Measurements from ENCODE around the gene TF. TPM values are rescaled to one million over a fixed set of nuclear protein-coding genes. Genes with fewer than 3 reads are reported as not detected.

TF gene
- polyA plus RNA-seq, 3 donors = 0.73 TPM; not detected in 2

GRCh38 chr3:133749427-133750258, 3.5 kb downstream of the TF start:
- no peak overlapping the region for H3K27ac Mint-ChIP-seq
- H2AFZ ChIP-seq (ENCODE audit: insufficient read depth, low read depth, low read length, poor library complexity, severe bottlenecking) = no peak overlapping the region
- peaks cover 30 to 38% (median 33%) of the 10 kb centered on the region in 3 donors for H3K27me3 Mint-ChIP-seq (ENCODE audit: low read depth in 3 of 3)
- intact Hi-C loops (cut with micrococcal nuclease) = no loop called here
- H3K4me1 ChIP-seq (ENCODE audit: control insufficient read depth in 1 of 2, insufficient read depth in 2 of 2, low read length in 2 of 2) = no peaks in the 10 kb centered on the region
- TF ChIP-seq CTCF (IDR thresholded peaks at IDR 0.05) = no peak
- H3K27me3 ChIP-seq (ENCODE audit: control insufficient read depth in 2 of 2, insufficient read depth in 2 of 2, low read length in 2 of 2) = peaks cover 6 to 27% of the 10 kb centered on the region in 2 donors
- H4K20me1 ChIP-seq (ENCODE audit: insufficient read depth, low read length) = no peaks in the 10 kb centered on the region
- no peak overlapping the region for H3K27ac ChIP-seq (ENCODE audit: low read depth in 1 of 2, low read length in 2 of 2)
- 100% methylated on average over 1 of the region's 6 CpGs for WGBS (ENCODE audit: insufficient coverage)
- no peaks in the 10 kb centered on the region for H3K79me2 ChIP-seq (ENCODE audit: insufficient read depth, low read length)
- no peaks in the 10 kb centered on the region for H3K9me3 ChIP-seq (replicated peaks in 1 of 2; ENCODE audit: control insufficient read depth in 1 of 2, insufficient read depth in 1 of 2, low read length in 2 of 2)
- H3K4me1 Mint-ChIP-seq = no peaks in the 10 kb centered on the region
- H3K9me3 Mint-ChIP-seq = no peaks in the 10 kb centered on the region
- H3K4me3 Mint-ChIP-seq = no peak overlapping the region
- H3K36me3 Mint-ChIP-seq = no peaks in the 10 kb centered on the region
- no peak overlapping the region for H3K4me2 ChIP-seq (replicated peaks; ENCODE audit: extremely low read depth, low read length, poor library complexity, severe bottlenecking)
- H3K4me3 ChIP-seq (replicated peaks in 1 of 3; ENCODE audit: low read depth in 2 of 3, low read length in 3 of 3) = no peak overlapping the region
- H3K36me3 ChIP-seq (replicated peaks in 1 of 2; ENCODE audit: control insufficient read depth in 1 of 2, insufficient read depth in 2 of 2, low read length in 2 of 2) = no peaks in the 10 kb centered on the region
- no peak for DNase-seq
- H3K9ac ChIP-seq (ENCODE audit: insufficient read depth, low read length, poor library complexity, severe bottlenecking) = no peak overlapping the region

DNA sequence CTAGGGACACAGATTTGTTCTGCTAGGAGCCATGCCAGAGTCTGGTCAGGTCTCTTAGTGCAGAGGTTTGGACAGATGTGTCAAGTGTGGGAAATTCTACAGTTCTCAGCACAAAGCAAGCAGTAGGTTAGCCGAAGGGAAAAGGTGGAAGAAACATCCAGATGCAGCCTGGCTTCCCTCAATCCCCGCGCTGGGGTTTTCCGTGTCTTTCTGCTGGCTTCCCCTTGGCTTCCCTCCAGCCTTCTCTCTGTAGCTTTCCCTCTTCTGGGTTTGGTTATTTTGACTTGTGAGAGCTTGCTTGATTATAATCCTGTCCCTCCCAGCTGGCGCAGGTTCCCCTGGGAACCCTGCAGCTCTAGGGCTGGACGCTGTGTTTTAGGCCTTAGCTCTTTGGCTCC, 4.1 kb downstream of the TF start:
- Histone ChIP-seq H3K9ac (ENCODE audit: insufficient read depth, low read length, poor library complexity, severe bottlenecking) (no peak overlapping the region), H3K36me3 (replicated peaks in 1 of 2; ENCODE audit: control insufficient read depth in 1 of 2, insufficient read depth in 2 of 2, low read length in 2 of 2) (no peaks in the 10 kb centered on the region), H4K20me1 (ENCODE audit: insufficient read depth, low read length) (no peaks in the 10 kb centered on the region), H3K4me3 (replicated peaks in 1 of 3; ENCODE audit: low read depth in 2 of 3, low read length in 3 of 3) (no peak overlapping the region), H3K9me3 (replicated peaks in 1 of 2; ENCODE audit: control insufficient read depth in 1 of 2, insufficient read depth in 1 of 2, low read length in 2 of 2) (no peaks in the 10 kb centered on the region), H3K27ac (ENCODE audit: low read depth in 1 of 2, low read length in 2 of 2) (no peak overlapping the region), H3K79me2 (ENCODE audit: insufficient read depth, low read length) (no peaks in the 10 kb centered on the region), H3K4me1 (ENCODE audit: control insufficient read depth in 1 of 2, insufficient read depth in 2 of 2, low read length in 2 of 2) (no peaks in the 10 kb centered on the region), H3K27me3 (ENCODE audit: control insufficient read depth in 2 of 2, insufficient read depth in 2 of 2, low read length in 2 of 2) (peaks cover 6 to 21% of the 10 kb centered on the region in 2 donors), H3K4me2 (replicated peaks; ENCODE audit: extremely low read depth, low read length, poor library complexity, severe bottlenecking) (no peak overlapping the region), H2AFZ (ENCODE audit: insufficient read depth, low read depth, low read length, poor library complexity, severe bottlenecking) (no peak overlapping the region)
- Mint-ChIP-seq H3K36me3 (no peaks in the 10 kb centered on the region), H3K27ac (peak overlapping the region in 1 of 7 donors; percentile 79), H3K4me1 (no peaks in the 10 kb centered on the region), H3K27me3 (ENCODE audit: low read depth in 3 of 3) (peaks cover 25 to 32% (median 28%) of the 10 kb centered on the region in 3 donors), H3K9me3 (no peaks in the 10 kb centered on the region), H3K4me3 (no peak overlapping the region)
- TF ChIP-seq CTCF (IDR thresholded peaks at IDR 0.05) = no peak
- 70% methylated on average over 2 of the region's 6 CpGs for WGBS (ENCODE audit: insufficient coverage)
- intact Hi-C loops (cut with micrococcal nuclease) = no loop called here
- DNase-seq = no peak

All from CD14-positive monocyte (primary cell).